HG03439 (cell line): ENCODE measurements around the gene SF3B6.
"Not testable (repeated sequence)": the region's sequence is repeated elsewhere in the genome, so short reads cannot be mapped to it uniquely, and the experiment has no call there.

Source experiments
- ATAC-seq: cut with Tn5 transposase; IDR thresholded peaks from one replicate; pipeline ENCODE4 v1.9.1; 2021; ENCODE audit warnings: mild to moderate bottlenecking, moderate library complexity; ENCODE audit not compliant: unreplicated experiment

The SF3B6 gene

DNA sequence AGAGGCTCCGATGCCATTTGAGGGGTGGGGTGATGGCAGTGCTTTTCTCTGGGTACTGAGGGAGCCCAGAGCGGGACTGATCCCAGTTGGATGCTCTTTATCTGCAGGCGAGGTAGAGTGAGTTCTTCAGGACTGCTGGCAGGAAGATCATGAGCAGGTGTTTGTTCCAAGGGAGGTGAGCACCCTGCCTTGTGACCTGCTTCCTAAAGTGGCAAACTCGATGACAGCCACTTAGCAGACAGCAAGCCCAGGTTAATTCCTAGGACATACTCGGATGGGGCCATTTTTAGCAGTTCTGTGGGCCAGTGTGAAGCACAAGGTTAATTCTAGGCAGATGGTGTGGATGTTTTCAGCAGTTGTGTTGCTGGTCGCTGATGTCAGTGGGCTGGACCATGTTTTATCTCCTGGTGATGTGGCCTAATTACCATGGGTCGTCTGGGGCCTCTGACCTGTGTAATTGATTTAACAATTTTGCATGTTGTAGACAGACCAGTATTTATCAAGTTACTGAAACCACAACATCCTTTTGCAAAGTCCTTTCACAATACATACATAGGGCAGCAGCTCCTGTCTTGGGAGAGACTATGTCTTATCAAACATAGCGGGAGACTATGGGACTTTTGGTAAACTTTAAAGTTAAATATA, 21.6 kb downstream of the SF3B6 start:
- ATAC-seq, result no peak

GRCh38 chr2:24052951-24053350, 23.2 kb downstream of the SF3B6 start:
- ATAC-seq, result no peak

DNA sequence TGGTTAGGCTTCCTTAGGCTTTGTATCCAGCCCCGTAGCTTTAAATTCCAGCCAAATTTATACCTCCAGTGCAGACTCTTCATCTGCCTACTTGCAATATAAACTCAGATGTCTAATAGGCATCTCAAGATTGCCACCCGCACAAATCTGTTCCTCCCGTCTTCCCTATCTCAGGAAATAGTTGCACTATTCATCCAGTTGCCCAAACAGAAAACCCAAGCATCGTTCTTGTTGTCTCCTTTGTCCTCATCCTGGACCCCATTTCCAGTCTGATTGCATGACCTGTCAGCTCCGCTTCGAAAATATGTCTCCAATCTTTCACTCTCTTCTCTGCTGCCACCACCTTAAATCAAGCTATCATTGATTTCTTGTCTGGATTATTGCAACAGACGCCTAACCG, 24.3 kb downstream of the SF3B6 start:
- no peak for ATAC-seq

DNA sequence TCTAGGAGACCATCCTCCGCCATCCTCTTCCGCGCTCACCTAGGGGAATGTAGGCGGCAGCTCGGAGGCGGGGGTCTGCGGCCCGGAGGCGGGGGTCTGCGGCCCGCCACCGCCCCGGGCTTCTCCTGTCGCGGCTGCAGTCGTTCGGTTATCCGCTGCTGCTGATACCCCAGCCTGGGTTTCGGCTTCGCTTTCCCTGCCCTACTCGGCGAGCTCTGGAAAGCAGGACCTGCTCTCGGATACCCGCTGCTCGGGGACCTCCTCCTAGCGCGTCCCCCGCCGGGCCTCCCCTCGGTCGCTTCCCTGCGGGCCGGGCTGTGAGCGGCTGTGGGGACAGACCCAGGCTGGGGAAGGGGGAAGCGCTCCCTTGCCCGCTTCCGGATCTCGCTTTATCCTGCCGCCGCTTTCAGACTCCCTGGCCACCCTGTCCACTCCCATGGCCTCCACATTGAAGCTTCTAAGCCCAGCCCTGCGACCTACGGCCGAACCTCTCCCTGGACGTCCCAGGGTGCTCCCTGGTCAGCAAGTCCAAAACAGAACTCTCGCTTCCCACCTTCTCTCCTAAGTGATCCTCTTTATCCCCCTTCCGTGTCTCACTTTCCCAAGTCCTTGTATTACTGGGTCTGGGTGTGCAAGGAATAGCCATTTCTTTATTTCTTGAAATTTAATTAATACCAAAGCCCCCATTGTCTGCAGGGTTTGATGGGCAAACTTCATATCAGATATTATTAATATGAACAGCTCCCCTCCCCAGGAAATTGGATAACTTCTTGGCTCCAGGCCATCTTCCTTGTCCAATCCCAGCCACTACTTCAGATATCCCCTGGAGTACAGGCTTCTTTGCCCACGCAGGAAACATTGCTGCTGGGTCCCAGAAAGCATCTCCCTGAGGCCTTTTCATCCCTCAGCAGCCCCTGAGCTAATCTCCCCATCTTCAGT, 25.8 kb downstream of the SF3B6 start:
- no peak for ATAC-seq

DNA sequence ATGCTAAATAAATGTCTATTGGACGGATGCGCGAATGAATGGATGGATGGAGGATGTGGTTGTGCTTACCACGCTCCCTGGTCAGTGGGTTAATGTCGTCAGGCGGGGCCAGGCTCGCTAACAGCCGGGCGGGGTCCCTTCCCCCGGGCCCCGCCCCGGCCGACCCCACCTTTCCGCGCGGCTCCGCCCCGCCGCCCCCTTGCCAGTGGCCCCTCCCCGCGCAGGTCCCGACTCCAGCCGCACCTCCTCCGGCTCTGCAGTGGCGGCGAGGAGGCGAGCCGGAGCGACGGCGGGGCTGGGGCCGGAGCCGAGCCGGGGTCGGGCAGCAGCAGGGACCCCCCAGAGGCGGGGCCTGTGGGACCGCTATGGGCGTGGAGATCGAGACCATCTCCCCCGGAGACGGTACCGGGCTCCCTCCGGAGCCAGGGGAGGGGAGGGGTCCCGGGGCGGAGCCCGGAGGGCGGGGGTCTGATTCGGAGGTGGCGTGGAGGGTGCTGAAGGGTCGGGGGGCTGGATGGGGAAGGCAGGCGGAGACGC, 26.6 kb downstream of the SF3B6 start, which contains the start of gene FKBP1B:
FKBP1B (plus strand) TSS at position 257 of the 537 bp plus-strand sequence; CDS start at position 366, 109 bp downstream.
- ATAC-seq, result no peak

- no peak for ATAC-seq
Observed at GRCh38 chr2:24048769-24049484, 27.2 kb downstream of the SF3B6 start.

GRCh38 chr2:24047703-24048033, 28.5 kb downstream of the SF3B6 start:
- ATAC-seq, result no peak

DNA sequence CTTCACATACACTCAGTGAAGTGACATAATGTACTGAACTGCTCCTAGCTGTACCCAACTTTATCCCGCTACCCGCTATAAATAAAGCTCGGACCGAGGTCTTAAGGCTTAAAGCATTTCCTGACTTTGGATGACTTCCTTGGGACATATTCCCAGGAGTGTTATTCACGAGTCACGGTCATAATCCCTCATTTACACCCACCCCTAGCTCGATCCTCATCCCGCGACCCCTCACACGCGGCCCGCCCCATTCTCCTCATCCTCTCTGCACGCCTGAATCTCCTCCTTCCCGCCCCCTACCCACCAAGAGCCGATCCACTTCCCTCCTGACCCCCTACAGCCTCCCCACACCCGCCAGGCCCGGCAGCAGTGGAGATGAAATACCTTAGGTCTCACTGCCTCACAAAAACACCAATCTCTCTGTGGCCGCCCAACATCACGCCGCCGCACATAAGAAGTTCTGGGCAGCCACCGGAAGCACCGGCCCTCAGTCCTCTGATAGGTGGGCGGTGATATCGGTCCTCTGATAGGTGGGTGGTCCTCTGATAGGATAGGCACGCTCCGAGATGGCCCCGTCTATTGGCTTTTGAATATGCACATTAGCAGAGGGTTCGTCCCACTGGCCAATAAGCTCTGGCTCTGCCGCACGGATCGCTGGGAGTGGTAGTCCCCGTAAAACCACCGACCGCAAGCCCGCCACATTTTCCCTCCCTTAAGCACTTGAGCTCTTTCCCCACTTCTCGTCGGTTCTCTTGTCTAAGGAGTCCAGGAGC, 29.0 kb downstream of the SF3B6 start, which contains the start of gene WDCP:
WDCP (minus strand) TSS at position 462 of the 773 bp plus-strand sequence. CDS start 7,897 bp downstream, outside the sequence.
- ATAC-seq, result peak; percentile 98

DNA sequence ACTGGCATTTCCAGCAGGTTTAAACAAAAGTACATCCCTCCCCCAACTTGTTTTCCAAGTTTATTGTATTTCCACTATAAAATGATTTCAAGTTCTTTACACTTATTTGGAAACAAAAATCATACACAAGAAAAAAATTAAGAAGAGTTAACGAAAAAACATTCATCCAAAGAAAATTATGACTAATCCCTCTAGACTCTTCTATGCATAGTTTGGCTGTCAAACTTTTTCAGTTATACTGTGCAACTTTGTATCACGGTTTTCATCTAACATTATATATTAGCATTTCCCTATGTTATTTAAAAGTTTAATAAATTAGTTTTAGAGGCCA, 29.6 kb downstream of the SF3B6 start:
- ATAC-seq, result no peak

- no peak for ATAC-seq
Observed at GRCh38 chr2:24045511-24046508, 30.3 kb downstream of the SF3B6 start.

GRCh38 chr2:24043133-24043532, 33.0 kb downstream of the SF3B6 start:
- ATAC-seq, result not testable (repeated sequence)

- ATAC-seq, result no peak
Observed at GRCh38 chr2:24040511-24040910, 35.6 kb downstream of the SF3B6 start.

- ATAC-seq, result no peak
Observed at GRCh38 chr2:24038786-24039499, 37.2 kb downstream of the SF3B6 start.

DNA sequence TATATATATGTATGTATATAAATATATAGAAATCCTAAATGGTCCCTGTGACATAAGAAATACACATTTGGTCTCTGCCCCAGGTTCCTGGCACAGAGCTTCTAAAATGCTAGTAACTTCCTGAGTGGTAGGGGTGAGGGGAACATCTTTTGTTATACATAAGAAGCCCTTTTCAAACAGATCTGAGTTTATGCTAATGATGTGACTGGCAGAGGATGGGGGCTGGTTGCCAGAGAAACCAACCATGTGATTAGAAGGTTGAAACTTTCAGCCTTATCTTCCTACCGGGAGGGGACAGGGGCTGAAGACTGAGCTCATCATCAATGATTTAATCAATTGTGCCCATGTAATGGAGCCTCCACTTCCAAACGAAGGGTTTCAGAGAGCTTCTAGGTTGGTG, 49.9 kb downstream of the SF3B6 start:
- no peak for ATAC-seq

- ATAC-seq, result no peak
Observed at GRCh38 chr2:24024996-24025663, 51.0 kb downstream of the SF3B6 start.

GRCh38 chr2:24024018-24024417, 52.1 kb downstream of the SF3B6 start:
- no peak for ATAC-seq

- no peak for ATAC-seq
Observed at GRCh38 chr2:24022975-24023575, 53.1 kb downstream of the SF3B6 start.
